Activated CD8-positive, alpha-beta memory T cell treated with anti-CD3 and anti-CD28 coated beads for 4 hours (primary cell): ENCODE measurements around the gene KIF1A.

Experiments used
- DNase-seq, 2 donors: peaks; one replicate each; pipeline ENCODE4 v3.0.0-alpha.2; 2020; ENCODE audit warnings: low read depth in 2 of 2

The KIF1A gene

GRCh38 chr2:240736281-240737250 is 83.5 kb downstream of the KIF1A start:
- DNase-seq, result no peak

GRCh38 chr2:240735476-240735875 is 84.5 kb downstream of the KIF1A start:
- DNase-seq, result no peak

- DNase-seq, result no peak
These were observed 85.3 kb downstream of the KIF1A start for GRCh38 chr2:240734756-240735155.

GRCh38 chr2:240733803-240734495 is 86.1 kb downstream of the KIF1A start:
- no peak for DNase-seq

DNA sequence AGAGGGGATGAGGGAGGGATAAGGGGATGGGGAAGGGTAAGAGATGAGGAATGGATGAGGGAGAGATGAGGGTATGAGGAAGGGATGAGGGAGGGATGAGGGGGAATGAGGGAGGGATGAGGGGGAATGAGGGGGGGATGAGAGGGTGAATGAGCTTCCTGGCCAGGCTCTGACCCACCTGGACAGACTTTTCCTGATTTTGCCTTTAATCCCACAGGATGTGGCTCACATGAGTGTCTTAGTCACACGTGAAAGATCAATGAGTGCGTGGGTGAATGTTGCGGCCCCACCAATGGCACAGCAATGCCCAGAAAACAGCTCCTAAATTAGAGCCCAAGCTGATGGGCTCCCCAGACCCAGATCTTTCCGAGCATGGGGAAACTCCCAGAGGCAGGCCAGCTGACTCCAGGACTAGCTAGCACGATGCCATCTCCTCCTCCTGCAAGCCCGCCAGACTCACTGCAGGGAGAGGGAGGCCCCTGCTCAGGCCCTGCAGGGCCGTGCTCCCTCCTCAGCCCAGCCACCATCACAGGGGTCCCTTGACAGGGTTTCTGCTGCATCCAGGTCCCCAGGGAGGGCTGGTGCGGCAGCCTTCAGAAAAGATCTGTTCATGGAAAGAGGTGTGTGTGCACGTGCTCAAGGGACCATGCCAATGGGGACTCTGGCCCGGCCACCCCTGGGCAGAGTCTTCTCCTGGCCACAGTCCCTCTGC is 87.0 kb downstream of the KIF1A start:
- DNase-seq, result no peak

GRCh38 chr2:240732184-240732583 is 87.8 kb downstream of the KIF1A start:
- DNase-seq, result no peak

DNA sequence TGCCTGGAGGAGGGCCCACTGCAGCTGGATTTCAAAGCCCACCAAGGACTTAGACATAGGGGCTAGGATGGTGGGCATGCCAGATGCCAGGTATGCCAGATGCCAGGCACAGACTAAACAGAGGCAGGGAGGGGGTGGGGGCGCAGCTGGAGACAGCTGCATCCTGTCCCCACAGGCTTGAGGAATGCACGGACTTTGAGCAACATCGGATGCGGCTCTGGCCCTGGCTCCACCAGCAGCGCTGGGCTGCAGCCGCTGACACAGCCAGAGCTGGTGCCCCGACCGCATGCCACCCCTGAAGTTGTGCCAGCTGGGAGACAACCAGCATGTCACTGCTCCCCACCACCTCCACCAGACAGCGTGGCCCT is 88.9 kb downstream of the KIF1A start:
- no peak for DNase-seq

GRCh38 chr2:240730501-240731177 is 89.4 kb downstream of the KIF1A start:
- DNase-seq, result no peak

- DNase-seq, result no peak
These were observed 91.2 kb downstream of the KIF1A start for GRCh38 chr2:240728827-240729226.

DNA sequence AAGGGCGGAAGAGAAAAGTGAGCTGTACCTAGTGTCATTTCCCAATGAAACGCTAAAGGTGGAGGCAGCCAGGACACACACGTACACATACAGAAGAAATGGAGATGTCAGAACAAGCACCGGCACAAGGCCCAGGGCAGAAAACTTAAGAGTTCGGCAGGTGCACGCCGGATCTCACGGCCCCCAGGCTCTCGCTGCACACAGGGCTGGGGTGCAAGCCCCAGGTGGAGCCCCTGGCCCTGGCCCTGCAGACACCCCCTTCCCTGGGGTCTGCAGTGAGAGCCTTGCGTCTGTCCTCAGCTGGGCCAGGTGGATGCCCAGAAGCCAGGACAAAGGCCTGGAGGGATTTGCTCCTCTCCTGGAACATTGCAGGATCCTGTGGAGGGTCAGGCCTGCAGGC is 91.7 kb downstream of the KIF1A start:
- DNase-seq, result no peak

DNA sequence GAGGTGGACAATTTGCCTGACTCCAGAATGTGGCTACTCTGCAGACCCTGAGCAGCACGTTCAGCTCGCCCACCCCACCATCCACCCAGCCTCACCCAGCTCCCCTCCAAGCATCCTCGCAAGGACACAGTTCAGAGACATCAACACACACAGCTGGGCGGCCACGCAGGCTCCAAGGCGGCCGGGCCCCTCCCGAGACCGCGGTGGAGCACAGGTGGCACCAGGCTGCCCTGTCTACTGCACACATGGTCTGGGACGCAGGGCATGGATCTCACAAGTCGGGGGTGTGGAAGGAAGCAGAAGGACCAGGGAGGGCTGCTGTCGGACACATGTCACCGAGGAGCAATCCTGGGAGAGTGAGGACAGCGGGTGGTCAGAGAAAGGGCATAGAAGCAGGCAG is 92.1 kb downstream of the KIF1A start:
- no peak for DNase-seq

GRCh38 chr2:240727439-240727838 is 92.6 kb downstream of the KIF1A start:
- DNase-seq, result no peak

DNA sequence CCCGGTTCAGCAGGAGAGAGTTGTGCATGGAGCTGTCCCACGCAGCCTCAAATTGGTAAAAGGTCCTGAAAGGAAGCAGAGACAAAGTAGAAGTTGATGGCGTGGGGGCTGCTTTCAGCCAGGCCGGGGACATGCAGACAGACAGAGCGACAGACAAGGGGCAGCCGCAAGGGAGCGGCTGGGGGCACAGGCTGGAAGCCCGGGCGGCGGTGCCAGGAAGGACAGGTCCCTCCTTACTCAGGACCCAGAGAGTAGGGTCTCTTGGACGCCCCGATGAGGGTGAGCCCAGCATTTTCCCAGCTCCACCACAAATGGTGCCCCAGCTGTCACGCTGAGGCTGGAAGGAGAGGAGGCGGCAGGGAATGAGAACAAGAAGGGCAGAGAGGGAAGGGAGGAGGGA is 93.1 kb downstream of the KIF1A start:
- no peak for DNase-seq

DNA sequence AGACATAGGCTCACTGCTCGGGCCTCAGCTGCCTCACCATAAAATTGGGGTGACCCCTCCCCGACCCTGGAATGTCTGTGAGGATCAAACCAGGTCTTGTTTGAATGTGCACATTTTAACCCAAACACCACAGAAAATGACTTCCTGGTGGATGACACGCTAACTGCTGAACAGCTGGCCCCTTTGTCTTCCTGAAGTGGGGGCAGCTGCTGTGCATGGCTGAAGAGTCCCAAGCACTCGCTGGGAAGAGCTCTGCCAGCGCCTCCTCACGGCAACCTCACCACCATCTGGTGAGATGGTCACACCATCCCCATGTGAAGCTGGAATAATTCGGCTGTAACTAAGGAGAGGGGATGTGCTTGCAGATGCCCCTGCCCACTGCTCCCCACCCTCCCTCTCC is 94.3 kb downstream of the KIF1A start:
- no peak for DNase-seq

DNA sequence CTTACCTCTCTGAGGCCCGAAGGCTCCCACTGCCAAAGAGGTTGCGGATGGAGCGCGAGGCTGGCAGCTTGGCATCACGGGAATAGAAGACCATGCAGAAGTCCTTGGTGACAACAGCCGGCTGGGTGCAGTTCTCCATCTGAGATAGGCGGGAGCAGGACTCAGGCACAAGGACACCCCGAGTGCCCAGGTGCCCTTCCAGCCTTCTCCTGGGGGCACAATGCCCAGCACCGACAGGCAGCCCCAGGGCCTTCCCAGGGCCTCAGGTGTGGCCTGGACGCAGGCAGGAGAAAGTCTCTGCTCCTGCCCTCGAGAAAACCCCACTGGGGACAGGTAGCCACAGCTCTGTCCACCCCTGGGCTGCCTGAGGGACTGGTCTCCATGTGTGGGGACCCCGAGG is 94.8 kb downstream of the KIF1A start:
- DNase-seq, result no peak

GRCh38 chr2:240724431-240724830 is 95.6 kb downstream of the KIF1A start:
- DNase-seq, result no peak

GRCh38 chr2:240723851-240724250 is 96.2 kb downstream of the KIF1A start:
- DNase-seq, result no peak

DNA sequence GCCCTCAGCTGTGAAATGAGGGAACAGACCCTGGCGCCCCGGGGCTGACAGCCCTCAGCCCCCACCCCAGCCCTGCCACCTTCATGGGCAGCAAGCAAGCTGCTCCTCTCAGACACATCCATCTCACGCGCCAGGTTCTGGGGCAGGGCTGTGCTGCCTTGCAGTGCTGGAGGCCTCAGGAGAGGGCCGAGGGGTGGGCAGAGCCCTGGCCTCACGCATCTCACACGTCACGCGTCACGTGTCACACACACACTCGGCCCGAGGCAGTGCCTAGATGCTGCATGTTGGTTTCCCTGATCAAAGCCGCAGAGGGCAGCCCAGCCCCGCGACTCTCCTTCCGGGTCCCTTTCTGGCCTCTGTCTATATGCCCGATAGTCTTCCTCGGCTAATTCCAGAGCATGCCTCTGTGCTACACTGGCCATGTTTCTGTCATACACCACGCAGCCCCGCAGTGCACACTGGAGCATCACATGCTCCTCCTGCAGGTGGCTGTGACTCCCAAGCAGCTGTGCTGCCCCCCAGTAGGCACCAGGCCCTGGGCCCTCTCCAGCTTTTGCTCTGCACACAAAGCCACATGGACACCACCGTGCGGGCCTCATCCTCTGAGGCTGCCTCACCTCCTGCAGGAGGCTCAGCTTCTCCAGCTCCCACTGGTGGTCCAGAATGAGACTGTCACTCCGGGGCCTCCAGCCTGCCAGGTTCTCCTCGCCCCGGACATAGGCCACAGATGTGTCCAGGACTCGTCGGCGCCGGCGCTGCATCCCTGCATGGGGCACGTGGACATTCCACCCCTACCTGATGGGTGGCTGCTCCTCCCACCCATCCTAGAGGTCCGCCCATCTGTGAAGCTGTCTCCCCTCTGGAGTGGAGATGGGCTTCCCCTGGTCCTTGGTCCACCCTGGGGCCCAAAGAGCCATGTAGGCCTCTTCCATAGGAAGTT is 97.0 kb downstream of the KIF1A start:
- no peak for DNase-seq

DNA sequence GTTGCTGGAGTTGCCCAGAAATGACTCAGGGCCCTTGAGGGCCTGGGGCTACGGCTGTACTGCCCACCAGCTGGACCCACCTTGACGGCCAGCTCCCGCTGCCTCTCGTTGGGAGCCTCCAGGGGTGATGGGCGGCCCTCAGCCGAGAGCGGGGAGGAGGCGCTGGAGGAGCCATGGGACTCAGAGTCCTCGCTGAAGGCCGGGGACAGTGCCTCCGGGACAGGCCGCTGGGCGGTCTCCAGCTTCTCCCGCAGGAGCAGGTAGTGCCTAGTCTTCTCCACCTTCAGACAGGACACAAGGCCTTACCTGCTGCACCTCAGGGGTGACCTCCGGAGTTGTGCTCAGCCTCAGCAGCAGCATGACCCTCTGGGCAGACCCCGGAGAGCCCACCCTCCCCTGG is 97.6 kb downstream of the KIF1A start:
- DNase-seq, result no peak

DNA sequence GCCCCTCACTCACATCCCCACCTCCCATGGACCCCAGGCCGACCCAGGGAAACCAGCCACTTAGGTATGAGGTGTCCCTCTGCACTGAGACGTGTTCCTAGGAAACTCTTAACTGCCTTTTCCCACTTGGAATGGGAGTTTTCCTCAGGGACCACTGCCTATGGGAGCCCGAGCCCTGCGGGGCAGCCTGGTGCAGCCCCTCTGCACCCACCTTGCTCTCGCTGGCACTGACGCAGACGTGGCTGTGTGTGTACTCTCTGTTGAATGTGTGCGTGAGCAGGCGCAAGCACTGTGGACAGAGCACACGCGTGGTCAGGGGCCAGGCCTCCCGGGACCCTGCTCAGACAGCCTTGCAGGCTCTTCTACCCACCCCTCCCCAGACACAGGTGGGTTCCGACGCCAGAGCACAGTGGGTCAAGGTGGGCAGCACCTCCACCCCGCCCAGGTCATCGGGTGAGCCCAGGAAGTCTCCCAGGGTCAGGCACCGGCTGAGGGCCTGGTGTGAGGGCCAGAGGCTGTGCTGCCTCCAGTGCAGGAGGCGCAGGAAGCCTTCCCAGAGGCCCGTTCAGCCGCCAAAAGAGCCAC is 98.3 kb downstream of the KIF1A start:
- DNase-seq, result no peak
